EH (cell line): ENCODE results near the gene ANKS1B.
A peak's percentile ranks its signal among the peaks of the same experiment; 100 is the strongest.

ENCODE experiments used
- DNase-seq: peaks from one replicate; pipeline ENCODE4 v3.0.0-alpha.2; 2015; ENCODE audit warnings: low read depth

Gene ANKS1B

GRCh38 chr12:99453836-99454538 lies 530.7 kb downstream of the ANKS1B start:
- DNase-seq: peak; percentile 23

GRCh38 chr12:99450036-99450630 lies 534.6 kb downstream of the ANKS1B start:
- DNase-seq: no peak

- no peak for DNase-seq
Measured at GRCh38 chr12:99444859-99445316, 539.8 kb downstream of the ANKS1B start.

GRCh38 chr12:99442758-99443157 lies 542.0 kb downstream of the ANKS1B start:
- DNase-seq: no peak

GRCh38 chr12:99439399-99439798 lies 545.3 kb downstream of the ANKS1B start:
- DNase-seq: no peak

GRCh38 chr12:99436584-99436983 lies 548.2 kb downstream of the ANKS1B start:
- DNase-seq: no peak

GRCh38 chr12:99435095-99435791 lies 549.5 kb downstream of the ANKS1B start:
- DNase-seq: no peak

GRCh38 chr12:99433155-99433554 lies 551.6 kb downstream of the ANKS1B start:
- no peak for DNase-seq

GRCh38 chr12:99431203-99431602 lies 553.5 kb downstream of the ANKS1B start:
- DNase-seq: no peak

- no peak for DNase-seq
Measured at GRCh38 chr12:99427104-99427503, 557.6 kb downstream of the ANKS1B start.

GRCh38 chr12:99418379-99418778 lies 566.4 kb downstream of the ANKS1B start:
- no peak for DNase-seq

GRCh38 chr12:99413751-99414150 lies 571.0 kb downstream of the ANKS1B start:
- DNase-seq: no peak

- DNase-seq: no peak
Measured at GRCh38 chr12:99393763-99394162, 591.0 kb downstream of the ANKS1B start.

- DNase-seq: no peak
Measured at GRCh38 chr12:99392091-99392850, 592.5 kb downstream of the ANKS1B start.

GRCh38 chr12:99390707-99391106 lies 594.0 kb downstream of the ANKS1B start:
- DNase-seq: no peak

GRCh38 chr12:99389751-99390150 lies 595.0 kb downstream of the ANKS1B start:
- no peak for DNase-seq

GRCh38 chr12:99388671-99389195 lies 596.0 kb downstream of the ANKS1B start:
- DNase-seq: no peak

GRCh38 chr12:99387661-99388060 lies 597.1 kb downstream of the ANKS1B start:
- DNase-seq: peak; percentile 3

- DNase-seq: peak; percentile 27
Measured at GRCh38 chr12:99386907-99387306, 597.8 kb downstream of the ANKS1B start.

GRCh38 chr12:99383258-99383657 lies 601.5 kb downstream of the ANKS1B start:
- no peak for DNase-seq

- no peak for DNase-seq
Measured at GRCh38 chr12:99381992-99382391, 602.7 kb downstream of the ANKS1B start.

- DNase-seq: no peak
Measured at GRCh38 chr12:99380701-99381100, 604.0 kb downstream of the ANKS1B start.
